ENCODE results near the gene AQP1. TPM values are rescaled to one million over a fixed set of nuclear protein-coding genes. Genes with fewer than 3 reads are reported as not detected.

AQP1 gene
- polyA plus RNA-seq, 1 experiment, result 3.9 TPM

GRCh38 chr7:30912731-30912985 lies 1.0 kb downstream of the AQP1 start:
- ChIA-PET CTCF (interaction anchor here (0.7 to 2.0 kb wide), 2 partner anchors 26 to 87 kb away, joined by 3 to 5 read pairs; no protein-coding TSS in a partner anchor), POLR2A (no interaction called here)
- no peak for DNase-seq (ENCODE audit: low read depth)

DNA sequence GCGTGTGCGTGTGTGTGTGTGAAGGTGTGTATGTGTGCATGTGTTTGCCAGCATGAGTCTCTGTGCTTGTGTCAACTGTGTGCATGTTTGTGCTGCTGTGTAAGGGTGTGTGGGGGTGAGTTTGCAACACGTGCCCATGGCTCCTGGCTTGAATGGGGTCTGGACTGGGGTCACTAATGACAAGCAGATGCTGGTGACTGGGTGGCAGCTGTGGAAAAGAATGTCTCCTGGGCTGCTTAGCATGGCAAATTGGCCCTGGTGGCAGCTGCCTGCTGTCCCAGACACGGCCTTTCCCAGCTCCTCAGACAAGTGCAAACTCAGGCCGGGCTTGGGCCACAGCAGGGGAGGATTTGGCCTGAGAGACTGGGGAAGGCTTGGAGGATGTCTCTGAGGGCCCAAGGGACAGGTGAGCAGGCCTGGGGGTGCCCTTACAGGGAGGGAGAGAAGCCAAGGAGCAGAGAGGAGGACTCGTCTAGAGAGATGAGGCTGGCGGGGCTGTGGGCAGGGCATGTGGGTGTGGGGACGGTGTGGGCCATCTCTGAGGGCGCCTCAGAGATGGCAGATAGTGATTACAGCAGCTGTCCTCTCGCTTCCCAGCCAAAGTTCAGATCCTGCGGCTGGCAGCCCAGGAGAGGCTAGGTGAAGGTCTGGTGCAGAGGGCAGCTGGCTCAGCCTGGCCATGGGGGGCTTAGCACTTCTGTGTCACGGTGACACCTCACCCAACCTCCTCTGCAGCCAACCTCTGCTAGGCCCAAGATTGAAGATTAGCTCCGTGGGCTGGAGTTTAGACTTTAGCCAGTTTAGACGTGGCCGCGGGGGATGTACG lies 1.5 kb downstream of the AQP1 start:
- no peak for DNase-seq (ENCODE audit: low read depth)
- POLR2A ChIA-PET, result no interaction called here
- Histone ChIP-seq H3K27me3 (ENCODE audit: control insufficient read depth, insufficient read depth, low read length) (no peaks in the 10 kb centered on the region; the same call in 1 of the 2 replicates), H3K4me3 (ENCODE audit: low read depth, low read length) (no peak overlapping the region), H3K36me3 (ENCODE audit: control insufficient read depth, insufficient read depth, low read length) (no peaks in the 10 kb centered on the region)
- CTCF ChIA-PET, result interaction anchor here (0.7 to 2.0 kb wide), 3 partner anchors 26 to 88 kb away, joined by 3 to 5 read pairs (median 3); no protein-coding TSS in a partner anchor
- TF ChIP-seq, protein P1, sequence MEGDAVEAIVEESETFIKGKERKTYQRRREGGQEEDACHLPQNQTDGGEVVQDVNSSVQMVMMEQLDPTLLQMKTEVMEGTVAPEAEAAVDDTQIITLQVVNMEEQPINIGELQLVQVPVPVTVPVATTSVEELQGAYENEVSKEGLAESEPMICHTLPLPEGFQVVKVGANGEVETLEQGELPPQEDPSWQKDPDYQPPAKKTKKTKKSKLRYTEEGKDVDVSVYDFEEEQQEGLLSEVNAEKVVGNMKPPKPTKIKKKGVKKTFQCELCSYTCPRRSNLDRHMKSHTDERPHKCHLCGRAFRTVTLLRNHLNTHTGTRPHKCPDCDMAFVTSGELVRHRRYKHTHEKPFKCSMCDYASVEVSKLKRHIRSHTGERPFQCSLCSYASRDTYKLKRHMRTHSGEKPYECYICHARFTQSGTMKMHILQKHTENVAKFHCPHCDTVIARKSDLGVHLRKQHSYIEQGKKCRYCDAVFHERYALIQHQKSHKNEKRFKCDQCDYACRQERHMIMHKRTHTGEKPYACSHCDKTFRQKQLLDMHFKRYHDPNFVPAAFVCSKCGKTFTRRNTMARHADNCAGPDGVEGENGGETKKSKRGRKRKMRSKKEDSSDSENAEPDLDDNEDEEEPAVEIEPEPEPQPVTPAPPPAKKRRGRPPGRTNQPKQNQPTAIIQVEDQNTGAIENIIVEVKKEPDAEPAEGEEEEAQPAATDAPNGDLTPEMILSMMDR (IDR thresholded peaks at IDR 0.05; ENCODE audit: insufficient read depth, low read depth, low read length), result no peak

More at GRCh38 chr7:30912731-30912985, 1.0 kb downstream of the AQP1 start:
- TF ChIP-seq, protein P1 (IDR thresholded peaks at IDR 0.05; ENCODE audit: insufficient read depth, low read depth, low read length), result no peak
- Histone ChIP-seq H3K27me3 (ENCODE audit: control insufficient read depth, insufficient read depth, low read length) (no peaks in the 10 kb centered on the region; the same call in 1 of the 2 replicates), H3K36me3 (ENCODE audit: control insufficient read depth, insufficient read depth, low read length) (no peaks in the 10 kb centered on the region), H3K4me3 (ENCODE audit: low read depth, low read length) (no peak overlapping the region)

DNA sequence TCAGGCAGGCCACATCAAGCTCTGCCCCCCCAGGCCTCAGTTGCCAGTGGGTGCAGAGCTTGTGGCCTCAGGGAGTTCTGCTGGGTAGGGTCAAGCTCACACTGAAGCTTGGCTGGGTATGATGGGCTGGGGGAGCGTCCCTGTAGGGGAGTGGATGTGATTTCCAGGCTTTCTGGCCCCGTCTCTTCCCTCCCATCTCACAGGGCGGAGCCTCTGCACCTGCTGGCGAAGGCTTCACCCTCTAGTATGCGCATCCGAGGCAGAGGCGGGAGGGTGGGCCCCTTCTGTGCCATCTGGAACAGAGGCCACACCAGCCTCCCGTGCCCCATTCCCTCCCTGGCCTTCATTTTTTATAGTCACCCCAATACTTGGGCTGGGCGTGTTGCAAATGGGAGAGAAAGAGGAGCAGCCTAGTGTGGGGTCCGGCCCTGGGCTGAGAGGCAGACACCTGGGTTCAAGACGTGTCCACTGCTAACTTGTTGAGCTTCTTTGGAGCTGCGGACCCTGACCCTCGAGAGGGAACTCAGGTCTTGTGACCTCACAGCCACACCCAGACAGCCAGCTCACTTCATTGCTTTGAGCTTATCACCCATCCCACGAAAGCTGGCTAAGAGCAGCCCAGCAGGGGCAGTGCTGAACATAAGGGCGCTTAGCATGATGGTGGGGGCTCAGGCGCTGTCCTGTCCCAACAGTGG lies 2.3 kb downstream of the AQP1 start:
- Histone ChIP-seq H3K27me3 (ENCODE audit: control insufficient read depth, insufficient read depth, low read length) (no peaks in the 10 kb centered on the region; the same call in 1 of the 2 replicates), H3K4me3 (ENCODE audit: low read depth, low read length) (no peak overlapping the region), H3K36me3 (ENCODE audit: control insufficient read depth, insufficient read depth, low read length) (no peaks in the 10 kb centered on the region)
- POLR2A ChIA-PET, result no interaction called here
- no peak for DNase-seq (ENCODE audit: low read depth)
- TF ChIP-seq, protein P1 (IDR thresholded peaks at IDR 0.05; ENCODE audit: insufficient read depth, low read depth, low read length), result no peak
- CTCF ChIA-PET, result interaction anchor here (1.1 to 2.0 kb wide), 2 partner anchors 25 to 74 kb away, joined by 3 to 5 read pairs; no protein-coding TSS in a partner anchor

DNA sequence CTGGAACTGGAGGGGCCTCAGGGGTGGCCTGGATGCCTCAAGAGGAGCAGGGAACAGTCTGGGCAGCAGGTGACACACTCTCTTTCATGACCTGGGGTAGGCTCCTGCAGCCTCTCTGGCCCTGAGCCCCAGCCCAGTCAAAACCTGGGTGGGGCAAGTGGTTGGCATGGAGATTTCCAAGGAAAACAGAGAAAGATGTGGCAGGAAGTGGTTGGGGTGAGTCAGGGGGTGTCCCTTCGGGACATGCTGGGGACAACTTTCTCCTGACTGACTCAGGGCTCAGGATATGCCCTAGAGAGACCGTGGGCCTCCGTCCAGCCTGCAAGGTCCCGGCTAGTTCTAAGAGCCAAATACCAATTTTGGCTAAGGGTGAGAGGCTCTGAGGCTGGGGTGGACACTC lies 2.9 kb downstream of the AQP1 start:
- TF ChIP-seq, protein P1 (IDR thresholded peaks at IDR 0.05; ENCODE audit: insufficient read depth, low read depth, low read length), result no peak
- ChIA-PET CTCF (no interaction called here), POLR2A (no interaction called here)
- no peak overlapping the region for H3K4me3 ChIP-seq (ENCODE audit: low read depth, low read length)
- H3K27me3 ChIP-seq (ENCODE audit: control insufficient read depth, insufficient read depth, low read length), result no peaks in the 10 kb centered on the region; the same call in 1 of the 2 replicates
- no peaks in the 10 kb centered on the region for H3K36me3 ChIP-seq (ENCODE audit: control insufficient read depth, insufficient read depth, low read length)
- DNase-seq (ENCODE audit: low read depth), result peak; percentile 43

GRCh38 chr7:30915005-30915601 lies 3.5 kb downstream of the AQP1 start:
- TF ChIP-seq, protein P1 (IDR thresholded peaks at IDR 0.05; ENCODE audit: insufficient read depth, low read depth, low read length), result no peak
- Histone ChIP-seq H3K4me3 (ENCODE audit: low read depth, low read length) (no peak overlapping the region), H3K27me3 (ENCODE audit: control insufficient read depth, insufficient read depth, low read length) (no peaks in the 10 kb centered on the region; the same call in 1 of the 2 replicates), H3K36me3 (ENCODE audit: control insufficient read depth, insufficient read depth, low read length) (no peaks in the 10 kb centered on the region)
- CTCF ChIA-PET, result interaction anchor here (0.6 to 0.7 kb wide), 2 partner anchors 20 to 61 kb away, joined by 3 read pairs; no protein-coding TSS in a partner anchor
- POLR2A ChIA-PET, result no interaction called here
- no peak for DNase-seq (ENCODE audit: low read depth)
